ENCODE measurements around the gene CIP2A. TPM values are rescaled to one million over a fixed set of nuclear protein-coding genes. Genes with fewer than 3 reads are reported as not detected.

The CIP2A gene
- total and polyA plus RNA-seq, 2 of the 13 experiments (the other 11 are each of a cell fraction or from before 2014, with no cell fraction given): 7.8 to 36.9 TPM

DNA sequence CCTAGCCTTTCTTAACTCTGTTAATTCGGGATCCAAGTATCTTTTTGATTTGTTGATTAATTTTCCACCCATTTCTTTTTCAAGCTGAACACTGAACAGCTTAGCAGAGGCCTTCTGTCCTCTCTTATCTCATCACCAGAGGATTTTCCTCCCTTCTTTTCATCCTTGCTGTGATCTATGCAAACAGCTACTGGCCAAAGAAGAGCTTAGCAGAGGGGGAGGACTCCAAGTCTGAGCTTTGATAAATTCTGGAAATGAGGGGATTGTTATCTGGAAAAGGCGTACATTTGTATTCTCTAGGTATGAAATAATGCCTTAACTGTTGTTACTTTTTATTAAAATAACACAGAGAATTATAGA is 13.7 kb upstream of the CIP2A start:
- ChIA-PET POLR2A (interaction anchor here (2.0 kb wide), 1 partner anchor 13 kb away, joined by 9 read pairs; the partner anchor contains the start of genes CIP2A and DZIP3), CTCF (ENCODE audit: low intra/inter-chr PET ratio, low total read pairs) (no interaction called here)
- DNase-seq (ENCODE audit: low spot score): no peak
- ATAC-seq: no peak
- H2AFZ ChIP-seq (ENCODE audit: low read length): no peak overlapping the region
- H3K79me2 ChIP-seq (ENCODE audit: insufficient read depth, low read length): no peaks in the 10 kb centered on the region
- no peak overlapping the region for H3K9ac ChIP-seq (ENCODE audit: insufficient read depth, low read depth, low read length)
- in situ Hi-C loops (cut with HindIII; ENCODE audit: extremely low pct_ligation_motif_present, low pct_unique_long_range_greater_than_20kb) (no loop called here), intact Hi-C loops (cut with micrococcal nuclease; ENCODE audit: unreplicated experiment) (no loop called here)
- H3K36me3 ChIP-seq (replicated peaks in 1 of 2; ENCODE audit: control insufficient read depth in 1 of 2, insufficient read depth in 2 of 2, low read length in 2 of 2): no peaks in the 10 kb centered on the region
- WGBS (ENCODE audit: low lambda C conversion rate): 88% methylated on average over 2 of the region's 2 CpGs
- no TSS peak for BruUV-seq (replicated peaks)
- FAIRE-seq: no peak
- no peak for TF ChIP-seq ZNF557 (CRISPR knock-in tag; IDR thresholded peaks at IDR 0.05)
- no peak for TF ChIP-seq NCOA2 (CRISPR knock-in tag; IDR thresholded peaks at IDR 0.05)
- no peak for TF ChIP-seq CTCF (CRISPR knock-in tag; IDR thresholded peaks at IDR 0.05)
- no peak for TF ChIP-seq LBX2 (CRISPR knock-in tag; IDR thresholded peaks at IDR 0.05; ENCODE audit: borderline replicate concordance)
- TF ChIP-seq RBM22 (optimal IDR thresholded peaks at IDR 0.05; ENCODE audit: low read length): no peak
- no peak for TF ChIP-seq ZNF776 (CRISPR knock-in tag; IDR thresholded peaks at IDR 0.05)
- TF ChIP-seq, protein P1, sequence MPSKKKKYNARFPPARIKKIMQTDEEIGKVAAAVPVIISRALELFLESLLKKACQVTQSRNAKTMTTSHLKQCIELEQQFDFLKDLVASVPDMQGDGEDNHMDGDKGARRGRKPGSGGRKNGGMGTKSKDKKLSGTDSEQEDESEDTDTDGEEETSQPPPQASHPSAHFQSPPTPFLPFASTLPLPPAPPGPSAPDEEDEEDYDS (CRISPR knock-in tag; IDR thresholded peaks at IDR 0.05): no peak
- no peak overlapping the region for H3K4me2 ChIP-seq (ENCODE audit: low read depth, low read length)
- H4K20me1 ChIP-seq (ENCODE audit: insufficient read depth, low read length): no peaks in the 10 kb centered on the region
- no peak overlapping the region for H3K4me3 ChIP-seq (replicated peaks in 1 of 3; ENCODE audit: insufficient read depth in 1 of 3, low read depth in 2 of 3, low read length in 3 of 3)
- H3K27ac ChIP-seq (ENCODE audit: extremely low read length, insufficient read depth, low read length): no peak overlapping the region
- no peaks in the 10 kb centered on the region for H3K9me3 ChIP-seq (ENCODE audit: low read length)
- H3K27me3 ChIP-seq (ENCODE audit: control insufficient read depth in 1 of 2, insufficient read depth in 2 of 2, low read length in 2 of 2): no peaks in the 10 kb centered on the region
- H3K4me1 ChIP-seq (ENCODE audit: insufficient read depth, low read length): no peaks in the 10 kb centered on the region
